ENCODE measurements around the gene CAMK2G. TPM values are rescaled to one million over a fixed set of nuclear protein-coding genes. Genes with fewer than 3 reads are reported as not detected.

The CAMK2G gene
- total and polyA plus RNA-seq, 2 experiments from 2014 or later = 30.6 to 34.1 TPM

- no peaks in the 10 kb centered on the region for H3K27me3 ChIP-seq (ENCODE audit: insufficient read depth)
- peaks cover 3% of the 10 kb centered on the region; the same call in 2 of the 3 replicates for H3K4me1 Mint-ChIP-seq
- TF ChIP-seq EZH2 (IDR thresholded peaks at IDR 0.05; ENCODE audit: low read depth, unreplicated experiment) (no peak), NANOG (IDR thresholded peaks at IDR 0.05; ENCODE audit: borderline replicate concordance) (no peak), ZNF462 (CRISPR knock-in tag; IDR thresholded peaks at IDR 0.05) (no peak), CREB1 (CRISPR knock-in tag; IDR thresholded peaks at IDR 0.05; ENCODE audit: low read depth) (no peak), ZNF114 (CRISPR knock-in tag; IDR thresholded peaks at IDR 0.05) (no peak), ETS1 (IDR thresholded peaks at IDR 0.05) (no peak), CTCF (conservative IDR thresholded peaks at IDR 0.05; ENCODE audit: low read depth in 2 of 2) (no peak), EZH2phosphoT487 (IDR thresholded peaks at IDR 0.05; ENCODE audit: unreplicated experiment) (no peak), ZNF331 (CRISPR knock-in tag; IDR thresholded peaks at IDR 0.05; ENCODE audit: low read depth) (no peak), STAT1 (IDR thresholded peaks at IDR 0.05; ENCODE audit: unreplicated experiment) (no peak), POLR2AphosphoS5 (IDR thresholded peaks at IDR 0.05; ENCODE audit: low read depth) (no peak), REST (IDR thresholded peaks at IDR 0.05; ENCODE audit: unreplicated experiment) (no peak), JUNB (IDR thresholded peaks at IDR 0.05; ENCODE audit: unreplicated experiment) (no peak)
- no peaks in the 10 kb centered on the region for H3K9me3 Mint-ChIP-seq
- no peaks in the 10 kb centered on the region for H3K9me2 ChIP-seq (ENCODE audit: insufficient read depth)
- peaks cover 4% of the 10 kb centered on the region; the same call in 1 of the 2 replicates for H4K20me1 ChIP-seq (replicated peaks; ENCODE audit: insufficient read depth)
- no peaks in the 10 kb centered on the region for H3K79me2 ChIP-seq (replicated peaks; ENCODE audit: insufficient read depth)
- DNase-seq (ENCODE audit: low spot score) (no peak), ATAC-seq (no peak)
- no peak overlapping the region for H3K4me3 Mint-ChIP-seq
- no peaks in the 10 kb centered on the region for H3K4me1 ChIP-seq (ENCODE audit: insufficient read depth)
- peaks cover 6% of the 10 kb centered on the region; the same call in 1 of the 2 replicates for H3K36me3 ChIP-seq (ENCODE audit: insufficient read depth)
- peaks cover 8% of the 10 kb centered on the region for H3K27me3 Mint-ChIP-seq (ENCODE audit: insufficient read depth, low read depth, poor library complexity)
- no peak overlapping the region for H3K4me3 ChIP-seq
- H3K27ac ChIP-seq (ENCODE audit: low read depth) = no peak overlapping the region
- H3F3A ChIP-seq (replicated peaks; ENCODE audit: low read depth) = no peaks in the 10 kb centered on the region
- peaks cover 26% of the 10 kb centered on the region for H3K36me3 Mint-ChIP-seq (ENCODE audit: low read depth)
- no peak overlapping the region for H3K4me2 ChIP-seq
- H3K27ac Mint-ChIP-seq = no peak overlapping the region
- H2AFZ ChIP-seq = no peak overlapping the region
These were observed 50.1 kb downstream of the CAMK2G start for GRCh38 chr10:73824146-73824725.

Measured in GM23338 (cell line).